Measurements from ENCODE around the gene TRMT2A.

Gene TRMT2A

DNA sequence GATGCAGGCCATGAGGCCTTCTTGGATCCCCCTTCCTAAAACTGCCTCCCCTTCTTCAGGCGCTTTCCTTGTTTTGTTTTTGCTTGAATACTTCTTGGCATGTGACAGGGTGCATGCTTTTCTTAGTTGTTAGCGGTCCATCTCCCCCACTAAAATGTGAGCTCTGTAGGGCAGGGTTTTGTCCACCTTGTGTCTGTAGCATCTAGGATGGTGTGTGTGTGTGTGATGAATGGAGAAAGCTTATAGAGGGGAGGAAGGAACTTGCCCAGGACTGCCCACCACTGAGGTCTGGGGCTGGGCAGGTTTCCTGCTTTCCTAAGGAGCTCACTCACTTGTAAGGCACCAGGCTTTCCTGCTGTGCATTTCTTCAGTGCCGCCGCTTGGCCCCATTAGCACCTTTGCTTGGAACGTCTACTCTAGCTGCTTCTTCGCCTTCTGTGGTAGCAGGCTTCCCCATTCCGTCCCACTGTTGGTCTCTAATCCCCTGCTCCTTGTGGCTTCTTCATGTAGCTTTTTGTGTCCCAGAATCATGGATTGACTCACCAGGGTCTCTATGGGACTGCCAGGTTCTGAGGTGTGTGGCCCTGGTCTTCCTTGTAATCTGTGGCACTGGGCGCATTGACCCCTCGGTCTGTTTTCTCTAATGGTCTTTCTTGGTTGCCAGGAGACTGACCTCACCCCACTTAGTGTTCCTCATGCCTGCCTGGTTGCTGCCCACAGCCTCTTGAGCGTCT, 33.7 kb downstream of the TRMT2A start:
- TF ChIP-seq CTCF (IDR thresholded peaks at IDR 0.05; ENCODE audit: insufficient read depth, low read length, poor library complexity, severe bottlenecking) = no peak
- TF ChIP-seq EZH2phosphoT487 (conservative IDR thresholded peaks at IDR 0.05; ENCODE audit: low read length) = no peak
- H3K27ac ChIP-seq (ENCODE audit: low read depth, low read length) = no peak overlapping the region
- no peaks in the 10 kb centered on the region for H3F3A ChIP-seq (ENCODE audit: insufficient read depth)
- H3K4me2 ChIP-seq (ENCODE audit: low read depth, low read length, poor library complexity, severe bottlenecking) = no peak overlapping the region
- H3K79me2 ChIP-seq (ENCODE audit: insufficient read depth, low read length) = peaks cover 55% of the 10 kb centered on the region
- H3K9me3 ChIP-seq (ENCODE audit: insufficient read depth, low read length) = no peaks in the 10 kb centered on the region
- H2AFZ ChIP-seq (ENCODE audit: low read depth, low read length, severe bottlenecking) = no peak overlapping the region
- no peak overlapping the region for H3K4me3 ChIP-seq (ENCODE audit: insufficient read depth, low read length, poor library complexity, severe bottlenecking)
- H4K20me1 ChIP-seq (ENCODE audit: low read depth, low read length) = no peaks in the 10 kb centered on the region
- no peaks in the 10 kb centered on the region for H3K36me3 ChIP-seq (ENCODE audit: low read length)
- H3K9me2 ChIP-seq (replicated peaks; ENCODE audit: insufficient read depth, low read length) = no peaks in the 10 kb centered on the region
- no peak overlapping the region for H3K9ac ChIP-seq (ENCODE audit: low read length)
- no peaks in the 10 kb centered on the region for H3K27me3 ChIP-seq (ENCODE audit: low read length)

- Histone ChIP-seq H4K20me1 (ENCODE audit: low read depth, low read length) (no peaks in the 10 kb centered on the region), H3K36me3 (ENCODE audit: low read length) (no peaks in the 10 kb centered on the region), H2AFZ (ENCODE audit: low read depth, low read length, severe bottlenecking) (no peak overlapping the region), H3K27me3 (ENCODE audit: low read length) (no peaks in the 10 kb centered on the region), H3F3A (ENCODE audit: insufficient read depth) (0 out of 2 replicates have a peak, but pooled peaks cover 4% of the 10 kb centered on the region), H3K4me2 (ENCODE audit: low read depth, low read length, poor library complexity, severe bottlenecking) (peak overlapping the region; percentile 86), H3K4me3 (ENCODE audit: insufficient read depth, low read length, poor library complexity, severe bottlenecking) (peak overlapping the region; percentile 60), H3K9me3 (ENCODE audit: insufficient read depth, low read length) (no peaks in the 10 kb centered on the region), H3K9me2 (replicated peaks; ENCODE audit: insufficient read depth, low read length) (no peaks in the 10 kb centered on the region), H3K9ac (ENCODE audit: low read length) (peak overlapping the region; percentile 84), H3K79me2 (ENCODE audit: insufficient read depth, low read length) (peaks cover 51% of the 10 kb centered on the region), H3K27ac (ENCODE audit: low read depth, low read length) (peak overlapping the region; percentile 67)
- no peak for TF ChIP-seq CTCF (IDR thresholded peaks at IDR 0.05; ENCODE audit: insufficient read depth, low read length, poor library complexity, severe bottlenecking)
- TF ChIP-seq EZH2phosphoT487 (conservative IDR thresholded peaks at IDR 0.05; ENCODE audit: low read length) = no peak
Observed at GRCh38 chr22:20080776-20081654, 36.0 kb downstream of the TRMT2A start.

- no peaks in the 10 kb centered on the region for H4K20me1 ChIP-seq (ENCODE audit: low read depth, low read length)
- H3K4me3 ChIP-seq (ENCODE audit: insufficient read depth, low read length, poor library complexity, severe bottlenecking) = peak overlapping the region; percentile 60
- peak overlapping the region; percentile 67 for H3K27ac ChIP-seq (ENCODE audit: low read depth, low read length)
- no peaks in the 10 kb centered on the region for H3K27me3 ChIP-seq (ENCODE audit: low read length)
- H3K36me3 ChIP-seq (ENCODE audit: low read length) = no peaks in the 10 kb centered on the region
- 0 out of 2 replicates have a peak, but pooled peaks cover 4% of the 10 kb centered on the region for H3F3A ChIP-seq (ENCODE audit: insufficient read depth)
- H3K4me2 ChIP-seq (ENCODE audit: low read depth, low read length, poor library complexity, severe bottlenecking) = peak overlapping the region; percentile 86
- H3K79me2 ChIP-seq (ENCODE audit: insufficient read depth, low read length) = peaks cover 48% of the 10 kb centered on the region
- peak overlapping the region; percentile 84 for H3K9ac ChIP-seq (ENCODE audit: low read length)
- no peaks in the 10 kb centered on the region for H3K9me3 ChIP-seq (ENCODE audit: insufficient read depth, low read length)
- TF ChIP-seq CTCF (IDR thresholded peaks at IDR 0.05; ENCODE audit: insufficient read depth, low read length, poor library complexity, severe bottlenecking) = no peak
- no peak for TF ChIP-seq EZH2phosphoT487 (conservative IDR thresholded peaks at IDR 0.05; ENCODE audit: low read length)
- no peak overlapping the region for H2AFZ ChIP-seq (ENCODE audit: low read depth, low read length, severe bottlenecking)
- no peaks in the 10 kb centered on the region for H3K9me2 ChIP-seq (replicated peaks; ENCODE audit: insufficient read depth, low read length)
Observed at GRCh38 chr22:20080445-20080775, 36.6 kb downstream of the TRMT2A start.

Measured in SU-DHL-6 (cell line).